SH-SY5Y (cell line): ENCODE results near the gene ZNF136.

Experiments used
- GATA2 ChIP-seq: IDR thresholded peaks from 2 replicates; pipeline ENCODE4 v1.6.1; 2011; ENCODE audit warnings: mild to moderate bottlenecking, low read depth, low read length
- GATA3 ChIP-seq: IDR thresholded peaks from 2 replicates; pipeline ENCODE4 v1.6.1; 2011; ENCODE audit warnings: low read depth, mild to moderate bottlenecking, low read length, moderate library complexity

Gene ZNF136

GRCh38 chr19:12156223-12157058 lies 6.5 kb upstream of the ZNF136 start, which contains the start of gene ZNF625:
ZNF625 (minus strand) TSS chr19:12156734; CDS start chr19:12156558, 176 bp downstream.
- TF ChIP-seq GATA2 (no peak), GATA3 (no peak)

GRCh38 chr19:12159773-12160414 lies 3.0 kb upstream of the ZNF136 start:
- TF ChIP-seq GATA3 (no peak), GATA2 (no peak)

GRCh38 chr19:12162513-12162881 lies 399 bp upstream of the ZNF136 start:
- TF ChIP-seq GATA3 (no peak), GATA2 (no peak)

- TF ChIP-seq GATA2 (no peak), GATA3 (no peak)
These were observed 930 bp downstream of the ZNF136 start for GRCh38 chr19:12163826-12164225.

- TF ChIP-seq GATA3 (no peak), GATA2 (no peak)
These were observed 3.7 kb downstream of the ZNF136 start for GRCh38 chr19:12166626-12167025.

GRCh38 chr19:12180377-12180776 lies 17.5 kb downstream of the ZNF136 start:
- TF ChIP-seq GATA2, result no peak
- TF ChIP-seq GATA3, result no peak

GRCh38 chr19:12187625-12188024 lies 24.7 kb downstream of the ZNF136 start:
- no peak for TF ChIP-seq GATA3
- no peak for TF ChIP-seq GATA2

GRCh38 chr19:12194827-12195731 lies 32.2 kb downstream of the ZNF136 start:
- TF ChIP-seq GATA3, result no peak
- no peak for TF ChIP-seq GATA2

- TF ChIP-seq GATA3, result no peak
- no peak for TF ChIP-seq GATA2
These were observed 35.2 kb downstream of the ZNF136 start for GRCh38 chr19:12198136-12198535.

- TF ChIP-seq GATA3, result no peak
- TF ChIP-seq GATA2, result no peak
These were observed 37.0 kb downstream of the ZNF136 start for GRCh38 chr19:12199757-12200419.

GRCh38 chr19:12202250-12202649 lies 39.4 kb downstream of the ZNF136 start:
- TF ChIP-seq GATA2, result no peak
- no peak for TF ChIP-seq GATA3

- TF ChIP-seq GATA3 (no peak), GATA2 (no peak)
These were observed 42.4 kb downstream of the ZNF136 start for GRCh38 chr19:12205296-12205695.

GRCh38 chr19:12208221-12208620 lies 45.3 kb downstream of the ZNF136 start:
- TF ChIP-seq GATA2 (no peak), GATA3 (no peak)
